ENCODE measurements around the gene WDR89. TPM values are rescaled to one million over a fixed set of nuclear protein-coding genes. Genes with fewer than 3 reads are reported as not detected.

The WDR89 gene
- total and polyA plus RNA-seq, 9 of the 15 experiments (the other 6 are each of a cell fraction or from before 2014, with no cell fraction given): 9.3 to 25.6 (median 16.2) TPM

GRCh38 chr14:63642229-63642611 lies 549 bp upstream of the WDR89 start (continued):
- TF ChIP-seq, protein P1, sequence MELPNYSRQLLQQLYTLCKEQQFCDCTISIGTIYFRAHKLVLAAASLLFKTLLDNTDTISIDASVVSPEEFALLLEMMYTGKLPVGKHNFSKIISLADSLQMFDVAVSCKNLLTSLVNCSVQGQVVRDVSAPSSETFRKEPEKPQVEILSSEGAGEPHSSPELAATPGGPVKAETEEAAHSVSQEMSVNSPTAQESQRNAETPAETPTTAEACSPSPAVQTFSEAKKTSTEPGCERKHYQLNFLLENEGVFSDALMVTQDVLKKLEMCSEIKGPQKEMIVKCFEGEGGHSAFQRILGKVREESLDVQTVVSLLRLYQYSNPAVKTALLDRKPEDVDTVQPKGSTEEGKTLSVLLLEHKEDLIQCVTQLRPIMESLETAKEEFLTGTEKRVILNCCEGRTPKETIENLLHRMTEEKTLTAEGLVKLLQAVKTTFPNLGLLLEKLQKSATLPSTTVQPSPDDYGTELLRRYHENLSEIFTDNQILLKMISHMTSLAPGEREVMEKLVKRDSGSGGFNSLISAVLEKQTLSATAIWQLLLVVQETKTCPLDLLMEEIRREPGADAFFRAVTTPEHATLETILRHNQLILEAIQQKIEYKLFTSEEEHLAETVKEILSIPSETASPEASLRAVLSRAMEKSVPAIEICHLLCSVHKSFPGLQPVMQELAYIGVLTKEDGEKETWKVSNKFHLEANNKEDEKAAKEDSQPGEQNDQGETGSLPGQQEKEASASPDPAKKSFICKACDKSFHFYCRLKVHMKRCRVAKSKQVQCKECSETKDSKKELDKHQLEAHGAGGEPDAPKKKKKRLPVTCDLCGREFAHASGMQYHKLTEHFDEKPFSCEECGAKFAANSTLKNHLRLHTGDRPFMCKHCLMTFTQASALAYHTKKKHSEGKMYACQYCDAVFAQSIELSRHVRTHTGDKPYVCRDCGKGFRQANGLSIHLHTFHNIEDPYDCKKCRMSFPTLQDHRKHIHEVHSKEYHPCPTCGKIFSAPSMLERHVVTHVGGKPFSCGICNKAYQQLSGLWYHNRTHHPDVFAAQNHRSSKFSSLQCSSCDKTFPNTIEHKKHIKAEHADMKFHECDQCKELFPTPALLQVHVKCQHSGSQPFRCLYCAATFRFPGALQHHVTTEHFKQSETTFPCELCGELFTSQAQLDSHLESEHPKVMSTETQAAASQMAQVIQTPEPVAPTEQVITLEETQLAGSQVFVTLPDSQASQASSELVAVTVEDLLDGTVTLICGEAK (IDR thresholded peaks at IDR 0.05): peak; percentile 60; the same call in 1 of the 2 replicates
- TF ChIP-seq, protein P1 (CRISPR knock-in tag; IDR thresholded peaks at IDR 0.05): no peak
- TF ChIP-seq, protein P2, sequence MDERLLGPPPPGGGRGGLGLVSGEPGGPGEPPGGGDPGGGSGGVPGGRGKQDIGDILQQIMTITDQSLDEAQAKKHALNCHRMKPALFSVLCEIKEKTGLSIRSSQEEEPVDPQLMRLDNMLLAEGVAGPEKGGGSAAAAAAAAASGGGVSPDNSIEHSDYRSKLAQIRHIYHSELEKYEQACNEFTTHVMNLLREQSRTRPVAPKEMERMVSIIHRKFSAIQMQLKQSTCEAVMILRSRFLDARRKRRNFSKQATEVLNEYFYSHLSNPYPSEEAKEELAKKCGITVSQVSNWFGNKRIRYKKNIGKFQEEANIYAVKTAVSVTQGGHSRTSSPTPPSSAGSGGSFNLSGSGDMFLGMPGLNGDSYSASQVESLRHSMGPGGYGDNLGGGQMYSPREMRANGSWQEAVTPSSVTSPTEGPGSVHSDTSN (CRISPR knock-in tag; IDR thresholded peaks at IDR 0.05; ENCODE audit: low read depth): no peak
- TF ChIP-seq, protein P2 (tag; conservative IDR thresholded peaks at IDR 0.05; ENCODE audit: low read depth): peak; percentile 95
- no peak for TF ChIP-seq PRPF4 (IDR thresholded peaks at IDR 0.05; ENCODE audit: insufficient read depth, low read depth, low read length, poor library complexity, severe bottlenecking)
- peak; percentile 98 for TF ChIP-seq PKNOX1 (IDR thresholded peaks at IDR 0.05)
- TF ChIP-seq NFYB (IDR thresholded peaks at IDR 0.05; ENCODE audit: extremely low read depth, insufficient read length): peak; percentile 21
- TF ChIP-seq NFRKB (IDR thresholded peaks at IDR 0.05; ENCODE audit: low read depth): peak; percentile 41; the same call in 1 of the 2 replicates
- TF ChIP-seq ETV1 (tag; conservative IDR thresholded peaks at IDR 0.05; ENCODE audit: low read depth): 0 out of 2 replicates have a peak, but pooled peaks have one; percentile 43
- TF ChIP-seq, protein P3, sequence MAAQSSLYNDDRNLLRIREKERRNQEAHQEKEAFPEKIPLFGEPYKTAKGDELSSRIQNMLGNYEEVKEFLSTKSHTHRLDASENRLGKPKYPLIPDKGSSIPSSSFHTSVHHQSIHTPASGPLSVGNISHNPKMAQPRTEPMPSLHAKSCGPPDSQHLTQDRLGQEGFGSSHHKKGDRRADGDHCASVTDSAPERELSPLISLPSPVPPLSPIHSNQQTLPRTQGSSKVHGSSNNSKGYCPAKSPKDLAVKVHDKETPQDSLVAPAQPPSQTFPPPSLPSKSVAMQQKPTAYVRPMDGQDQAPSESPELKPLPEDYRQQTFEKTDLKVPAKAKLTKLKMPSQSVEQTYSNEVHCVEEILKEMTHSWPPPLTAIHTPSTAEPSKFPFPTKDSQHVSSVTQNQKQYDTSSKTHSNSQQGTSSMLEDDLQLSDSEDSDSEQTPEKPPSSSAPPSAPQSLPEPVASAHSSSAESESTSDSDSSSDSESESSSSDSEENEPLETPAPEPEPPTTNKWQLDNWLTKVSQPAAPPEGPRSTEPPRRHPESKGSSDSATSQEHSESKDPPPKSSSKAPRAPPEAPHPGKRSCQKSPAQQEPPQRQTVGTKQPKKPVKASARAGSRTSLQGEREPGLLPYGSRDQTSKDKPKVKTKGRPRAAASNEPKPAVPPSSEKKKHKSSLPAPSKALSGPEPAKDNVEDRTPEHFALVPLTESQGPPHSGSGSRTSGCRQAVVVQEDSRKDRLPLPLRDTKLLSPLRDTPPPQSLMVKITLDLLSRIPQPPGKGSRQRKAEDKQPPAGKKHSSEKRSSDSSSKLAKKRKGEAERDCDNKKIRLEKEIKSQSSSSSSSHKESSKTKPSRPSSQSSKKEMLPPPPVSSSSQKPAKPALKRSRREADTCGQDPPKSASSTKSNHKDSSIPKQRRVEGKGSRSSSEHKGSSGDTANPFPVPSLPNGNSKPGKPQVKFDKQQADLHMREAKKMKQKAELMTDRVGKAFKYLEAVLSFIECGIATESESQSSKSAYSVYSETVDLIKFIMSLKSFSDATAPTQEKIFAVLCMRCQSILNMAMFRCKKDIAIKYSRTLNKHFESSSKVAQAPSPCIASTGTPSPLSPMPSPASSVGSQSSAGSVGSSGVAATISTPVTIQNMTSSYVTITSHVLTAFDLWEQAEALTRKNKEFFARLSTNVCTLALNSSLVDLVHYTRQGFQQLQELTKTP (IDR thresholded peaks at IDR 0.05; ENCODE audit: low read depth in 1 of 2, partially characterized antibody in 2 of 2): peak in 1 of 2 experiments; percentile 32
- no peak for TF ChIP-seq ZNF717 (CRISPR knock-in tag; IDR thresholded peaks at IDR 0.05)
